ENCODE results near the gene ERC2.

- no peak for TF ChIP-seq CTCF (conservative IDR thresholded peaks at IDR 0.05 in 1 of 2, IDR thresholded peaks at IDR 0.05 in 1 of 2; ENCODE audit: extremely low read depth in 1 of 2, insufficient read depth in 1 of 2, low read depth in 1 of 2, low read length in 2 of 2)
- no peak for TF ChIP-seq EZH2 (IDR thresholded peaks at IDR 0.05; ENCODE audit: borderline replicate concordance, low read length)
Observed at GRCh38 chr3:55816794-55817576, 651.3 kb downstream of the ERC2 start.

Data from mammary epithelial cell (primary cell).